Measurements from ENCODE around the gene CRYAB. TPM values are rescaled to one million over a fixed set of nuclear protein-coding genes. Genes with fewer than 3 reads are reported as not detected.
"Not testable (repeated sequence)": the region's sequence is repeated elsewhere in the genome, so short reads cannot be mapped to it uniquely, and the experiment has no call there.

CRYAB gene
- total RNA-seq, 2 donors from 2014 or later = 4,044 to 4,265 TPM

DNA sequence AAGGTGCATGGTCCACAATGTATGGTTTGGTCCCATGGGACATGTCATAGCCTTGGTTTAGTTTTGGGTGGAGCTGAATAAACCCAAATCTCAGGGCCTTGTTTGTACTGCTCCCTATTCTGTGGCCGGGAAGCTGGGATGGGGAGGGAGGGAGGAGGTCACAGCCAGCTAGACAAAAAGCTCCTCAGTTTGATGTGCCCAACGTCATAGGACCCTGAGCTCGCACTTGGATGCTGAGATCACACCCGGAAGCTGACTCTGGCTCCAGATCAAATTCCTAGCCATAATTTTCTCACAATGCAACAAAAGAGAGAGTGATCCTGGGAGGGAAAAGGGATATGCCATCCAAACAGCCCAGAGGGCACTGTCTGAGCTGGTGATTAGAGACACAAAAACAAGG, 2.4 kb upstream of the CRYAB start:
- ATAC-seq (peak; percentile 10 to 48), DNase-seq (peak; percentile 75)
- intact Hi-C loops (cut with DNase I) = no loop called here

DNA sequence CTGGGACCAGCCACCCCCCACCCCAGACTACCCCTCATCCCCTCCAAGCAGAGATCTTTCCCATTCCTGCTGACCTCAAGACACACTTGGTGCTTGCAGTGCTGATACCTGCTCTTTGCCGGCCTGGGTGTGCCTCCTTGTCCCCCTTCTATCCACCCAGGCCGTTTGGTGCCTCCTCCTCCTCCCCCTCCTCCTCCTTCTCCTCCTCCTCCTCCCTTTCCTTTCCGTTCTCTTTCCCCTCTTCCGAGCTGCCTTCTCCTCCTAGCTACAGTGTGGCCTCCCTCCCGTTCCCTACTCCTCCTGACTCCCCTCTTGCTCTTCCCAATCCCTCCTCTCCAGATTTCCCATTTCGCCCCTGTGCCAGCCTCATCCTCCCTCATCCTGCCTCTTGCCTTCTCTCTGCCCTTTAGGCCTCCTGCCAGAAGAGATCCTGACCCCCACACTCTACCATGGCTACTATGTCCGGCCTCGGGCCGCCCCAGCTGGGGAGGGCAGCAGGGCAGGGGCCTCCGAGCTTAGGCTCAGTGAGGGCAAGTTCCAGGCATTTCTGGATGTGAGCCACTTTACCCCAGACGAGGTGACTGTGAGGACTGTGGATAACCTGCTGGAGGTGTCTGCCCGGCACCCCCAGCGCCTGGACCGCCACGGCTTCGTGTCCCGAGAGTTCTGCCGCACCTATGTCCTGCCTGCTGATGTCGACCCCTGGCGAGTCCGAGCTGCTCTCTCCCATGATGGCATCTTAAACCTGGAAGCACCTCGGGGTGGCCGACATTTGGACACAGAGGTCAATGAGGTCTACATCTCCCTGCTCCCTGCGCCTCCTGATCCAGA, 1.7 kb upstream of the CRYAB start:
- no peak for DNase-seq
- intact Hi-C loops (cut with DNase I) = no loop called here
- peak; percentile 13 to 35 for ATAC-seq

DNA sequence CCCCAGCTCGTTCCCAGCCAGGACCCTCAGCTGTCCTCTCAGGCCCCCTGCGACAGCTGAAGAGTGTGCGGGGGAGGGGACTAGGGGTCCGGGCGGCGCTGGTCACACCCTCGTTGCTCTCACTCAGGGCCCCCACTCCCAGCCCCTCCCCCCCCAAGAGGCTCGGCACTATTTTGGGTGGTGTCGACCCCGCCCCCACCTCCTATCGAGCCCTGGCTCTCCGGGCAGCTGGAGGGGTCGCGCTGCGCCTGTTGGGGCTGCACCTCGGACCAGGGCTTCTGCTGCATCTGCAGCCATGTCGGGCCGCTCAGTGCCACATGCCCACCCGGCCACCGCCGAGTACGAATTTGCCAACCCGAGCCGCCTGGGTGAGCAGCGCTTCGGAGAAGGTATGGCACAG, 965 bp upstream of the CRYAB start, which contains the start of gene HSPB2:
TSS of gene HSPB2 (plus strand) at position 200 of the 400 bp plus-strand sequence. CDS start at position 296, 96 bp downstream.
- peak; percentile 33 to 45 for ATAC-seq
- peak; percentile 61 for DNase-seq
- intact Hi-C loops (cut with DNase I) = no loop called here

DNA sequence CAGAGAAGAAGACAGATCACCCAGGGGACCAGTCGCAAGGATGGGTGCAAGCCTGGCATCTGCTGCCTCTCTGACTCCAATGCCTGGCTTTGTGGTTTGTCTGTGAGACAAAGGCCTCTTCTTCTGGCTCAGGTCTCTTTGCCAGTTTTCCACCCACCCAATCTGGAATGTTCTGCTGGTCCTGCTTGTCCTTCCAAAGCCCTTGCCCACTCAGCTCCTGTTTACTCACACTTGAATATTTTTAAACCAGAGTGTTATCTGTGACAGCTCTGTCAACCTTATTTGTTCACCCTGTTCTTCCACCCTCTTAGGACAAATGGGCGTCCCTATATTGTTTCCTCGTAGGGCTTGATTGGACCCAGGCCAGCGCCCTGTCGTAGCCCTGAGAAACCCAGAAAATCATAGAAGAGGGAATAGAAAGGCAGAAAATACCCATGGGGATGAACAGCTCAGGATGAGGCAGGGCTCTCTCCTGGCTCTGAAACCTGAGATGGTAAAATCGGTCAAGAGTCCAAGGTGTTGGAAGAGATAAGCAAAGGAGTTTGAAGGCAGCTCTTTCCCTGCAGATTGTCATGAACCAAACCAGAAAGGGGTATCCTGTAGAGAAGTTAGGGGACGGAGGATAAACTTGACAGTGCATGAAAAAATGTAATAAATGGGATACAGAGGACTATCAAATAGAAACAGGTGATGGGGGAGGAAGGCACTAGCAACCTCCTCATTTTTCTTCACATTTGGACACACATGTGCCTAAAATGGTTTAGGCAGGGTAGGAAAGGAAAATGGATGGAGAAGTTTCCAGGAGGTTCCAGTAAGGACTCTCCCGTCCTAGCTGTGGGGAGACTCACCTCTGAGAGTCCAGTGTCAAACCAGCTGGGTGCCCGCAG, 651 bp downstream of the CRYAB start:
- peak; percentile 42 for DNase-seq
- intact Hi-C loops (cut with DNase I) = no loop called here
- peak; percentile 2 to 24 for ATAC-seq

DNA sequence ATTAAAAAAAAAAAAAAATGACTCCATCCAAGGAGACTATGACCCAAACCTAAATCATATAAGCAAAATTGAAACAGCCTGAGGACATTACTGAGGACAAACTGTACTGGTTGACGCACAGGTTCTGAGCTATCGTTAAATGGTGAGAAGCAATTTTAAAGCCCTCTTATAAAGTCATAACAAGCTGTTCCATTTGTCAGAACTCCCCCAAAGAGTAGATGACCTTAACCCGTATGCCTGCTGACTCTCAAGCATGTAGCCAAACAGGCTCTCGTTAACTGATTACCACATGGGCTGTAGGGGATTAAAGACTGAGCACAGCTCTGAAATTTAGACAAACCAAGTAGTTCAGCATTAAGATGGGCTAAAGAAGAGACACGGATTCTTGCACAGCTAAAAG, 2.2 kb downstream of the CRYAB start:
- intact Hi-C loops (cut with DNase I) = no loop called here
- DNase-seq = no peak
- no peak for ATAC-seq

DNA sequence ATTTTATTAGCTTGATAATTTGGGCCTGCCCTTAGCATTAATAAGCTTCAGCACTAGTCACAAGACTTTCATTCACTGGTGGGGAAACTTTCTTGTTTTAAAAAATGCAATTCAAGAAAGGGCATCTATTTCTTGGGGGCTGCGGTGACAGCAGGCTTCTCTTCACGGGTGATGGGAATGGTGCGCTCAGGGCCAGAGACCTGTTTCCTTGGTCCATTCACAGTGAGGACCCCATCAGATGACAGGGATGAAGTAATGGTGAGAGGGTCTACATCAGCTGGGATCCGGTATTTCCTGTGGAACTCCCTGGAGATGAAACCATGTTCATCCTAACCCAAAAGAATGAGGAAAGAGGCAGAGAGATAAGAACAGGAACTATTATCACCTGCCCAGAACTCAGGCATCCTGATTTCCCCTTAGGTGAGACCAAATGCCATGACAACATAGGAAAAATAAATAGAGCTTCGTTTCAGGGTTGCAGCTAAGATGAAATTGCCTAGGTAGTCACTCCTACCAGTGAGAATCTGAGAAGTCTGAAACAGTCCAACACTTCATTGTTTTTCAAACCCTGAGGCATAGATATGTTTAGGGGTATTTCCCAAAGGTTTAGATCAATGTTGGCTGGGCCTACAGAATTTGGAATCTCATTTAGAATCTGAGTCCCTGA, 2.8 kb downstream of the CRYAB start:
- DNase-seq (no peak), ATAC-seq (no peak)
- intact Hi-C loops (cut with DNase I) = no loop called here

DNA sequence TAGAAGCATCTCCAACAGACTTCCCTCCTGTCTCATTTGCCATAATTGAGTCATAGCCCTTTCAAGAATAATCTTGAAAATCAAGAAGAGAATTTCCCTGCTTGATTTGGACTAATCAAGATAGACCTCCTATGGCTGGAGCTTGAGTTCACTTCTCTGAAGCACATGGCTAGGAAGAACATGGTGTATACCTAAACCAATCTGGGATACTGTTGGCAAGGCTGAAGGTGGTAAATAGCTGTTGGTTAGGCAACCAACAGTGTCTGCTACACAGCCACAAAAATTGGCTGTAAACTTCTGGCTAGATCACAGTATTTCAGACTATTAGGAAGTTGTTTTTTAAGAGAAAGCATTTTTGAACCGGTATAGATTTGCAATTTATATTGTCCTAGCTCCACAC, 4.9 kb downstream of the CRYAB start:
- no peak for DNase-seq
- ATAC-seq = no peak
- intact Hi-C loops (cut with DNase I) = no loop called here

DNA sequence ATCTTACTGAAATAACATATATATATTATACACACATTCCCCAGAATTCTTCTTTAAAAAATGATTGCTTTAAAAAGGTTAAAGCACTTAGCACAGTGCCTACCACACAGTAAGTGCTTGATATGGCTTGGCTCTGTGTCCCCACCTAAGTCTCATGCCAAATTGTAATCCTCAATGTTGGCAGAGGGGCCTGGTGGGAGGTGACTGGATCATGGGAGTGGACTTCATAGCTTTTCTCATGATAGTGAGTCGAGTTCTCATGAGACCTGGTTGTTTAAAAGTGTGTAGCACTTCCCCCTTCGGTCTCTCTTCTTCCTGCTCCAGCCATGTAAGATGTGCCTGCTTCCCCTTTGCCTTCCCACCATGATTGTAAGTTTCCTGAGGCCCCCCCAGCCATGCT, 6.2 kb downstream of the CRYAB start:
- no peak for DNase-seq
- peak; percentile 65 to 80 for ATAC-seq
- intact Hi-C loops (cut with DNase I) = no loop called here

DNA sequence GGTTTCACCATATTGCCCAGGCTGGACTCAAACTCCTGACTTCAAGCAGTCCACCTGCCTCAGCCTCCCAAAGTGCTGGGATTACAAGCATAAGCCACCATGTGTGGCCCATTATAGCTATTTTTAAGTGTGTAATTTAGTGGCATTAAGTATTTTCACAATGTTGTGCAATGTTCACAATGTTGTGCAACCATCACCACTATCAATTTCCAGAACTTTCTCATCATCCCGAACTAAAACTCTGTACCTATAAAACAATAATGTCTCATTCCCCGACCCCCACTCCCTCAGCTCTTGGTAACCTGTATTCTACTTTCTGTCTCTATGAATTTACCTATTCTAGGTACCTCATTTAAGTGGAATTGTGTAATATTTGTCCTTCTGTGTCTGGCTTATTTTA, 24.7 kb downstream of the CRYAB start:
- no peak for DNase-seq
- intact Hi-C loops (cut with DNase I) = no loop called here
- ATAC-seq = no peak

DNA sequence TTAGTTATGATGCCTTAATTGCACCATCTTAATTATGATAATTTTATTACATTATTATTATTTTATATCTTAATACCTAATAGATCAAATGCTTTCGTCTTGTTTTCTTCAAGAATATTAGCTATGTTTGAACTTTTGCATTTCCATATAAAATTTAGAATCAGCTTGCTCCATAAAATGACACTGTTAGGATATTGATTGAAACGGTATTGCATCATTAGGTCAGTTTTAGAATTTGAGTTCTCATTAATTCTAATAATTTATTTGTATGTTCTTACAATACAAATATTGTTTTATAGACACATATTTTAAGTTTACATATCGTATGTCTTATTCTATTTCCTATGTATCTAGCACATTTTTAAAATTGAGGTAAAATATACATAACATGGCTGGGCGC, 25.5 kb downstream of the CRYAB start:
- DNase-seq = no peak
- intact Hi-C loops (cut with DNase I) = no loop called here
- ATAC-seq = no peak

DNA sequence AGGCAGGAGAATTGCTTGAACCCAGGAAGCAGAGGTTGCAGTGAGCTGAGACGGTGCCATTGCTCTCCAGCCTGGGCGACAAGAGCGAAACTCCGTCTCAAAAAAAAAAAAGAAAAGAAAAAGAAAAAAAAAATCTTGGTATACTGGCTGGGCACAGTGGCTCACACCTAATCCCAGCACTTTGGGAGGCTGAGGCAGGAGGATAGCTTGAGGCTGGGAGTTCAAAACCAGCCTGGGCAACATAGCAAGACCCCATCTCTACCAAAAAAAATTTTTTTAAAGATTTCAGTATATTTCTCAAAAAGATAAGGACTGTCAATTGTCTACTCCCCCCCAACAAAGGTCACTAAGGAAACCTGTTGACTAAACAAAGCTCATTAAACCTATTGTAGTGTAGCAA, 26.5 kb downstream of the CRYAB start:
- intact Hi-C loops (cut with DNase I); ATAC-seq: not testable (repeated sequence)

DNA sequence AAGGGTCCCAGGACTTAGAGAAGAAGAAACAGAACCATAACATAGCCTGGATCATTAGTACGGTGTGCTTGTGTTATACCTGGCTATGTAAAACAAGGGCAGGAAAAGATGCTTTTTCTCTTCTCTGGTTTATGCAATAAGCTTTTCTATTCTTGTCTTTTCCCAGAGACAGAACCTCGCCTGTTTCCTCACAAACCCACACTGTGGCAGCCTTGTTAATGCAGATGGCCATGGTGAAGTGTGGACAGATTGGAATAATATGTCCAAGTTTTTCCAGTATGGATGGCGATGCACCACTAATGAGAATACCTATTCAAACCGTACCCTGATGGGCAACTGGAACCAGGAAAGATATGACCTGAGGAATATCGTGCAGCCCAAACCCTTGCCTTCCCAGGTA, 29.4 kb downstream of the CRYAB start:
- no peak for ATAC-seq
- intact Hi-C loops (cut with DNase I) = no loop called here

More for the DNA sequence above, 26.5 kb downstream of the CRYAB start:
- not testable (repeated sequence) for DNase-seq

DNA sequence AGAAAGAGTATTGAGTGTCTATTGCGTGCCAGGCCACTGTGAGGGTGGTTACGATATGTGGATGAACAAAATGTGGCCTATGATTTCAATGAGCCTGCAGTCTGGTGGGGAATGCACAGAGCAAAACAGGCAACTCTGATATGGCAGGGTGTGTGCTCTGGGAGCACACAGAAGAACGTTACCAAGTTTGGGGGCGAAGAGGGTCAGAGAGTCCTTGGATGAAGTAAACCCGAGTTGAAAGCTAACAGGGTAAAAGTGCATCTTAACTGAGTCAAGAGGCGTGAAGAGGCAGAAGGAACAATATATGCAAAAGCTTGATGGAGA, 32.0 kb downstream of the CRYAB start:
- DNase-seq (no peak), ATAC-seq (peak; percentile 2 to 6)
- intact Hi-C loops (cut with DNase I) = loop anchor here (2.0 to 10.0 kb wide), 4 partner anchors 53 to 103 kb away; partner anchors contain the start of gene DIXDC1 (in 1 of the 2)

More for the DNA sequence above, 29.4 kb downstream of the CRYAB start:
- DNase-seq = no peak

DNA sequence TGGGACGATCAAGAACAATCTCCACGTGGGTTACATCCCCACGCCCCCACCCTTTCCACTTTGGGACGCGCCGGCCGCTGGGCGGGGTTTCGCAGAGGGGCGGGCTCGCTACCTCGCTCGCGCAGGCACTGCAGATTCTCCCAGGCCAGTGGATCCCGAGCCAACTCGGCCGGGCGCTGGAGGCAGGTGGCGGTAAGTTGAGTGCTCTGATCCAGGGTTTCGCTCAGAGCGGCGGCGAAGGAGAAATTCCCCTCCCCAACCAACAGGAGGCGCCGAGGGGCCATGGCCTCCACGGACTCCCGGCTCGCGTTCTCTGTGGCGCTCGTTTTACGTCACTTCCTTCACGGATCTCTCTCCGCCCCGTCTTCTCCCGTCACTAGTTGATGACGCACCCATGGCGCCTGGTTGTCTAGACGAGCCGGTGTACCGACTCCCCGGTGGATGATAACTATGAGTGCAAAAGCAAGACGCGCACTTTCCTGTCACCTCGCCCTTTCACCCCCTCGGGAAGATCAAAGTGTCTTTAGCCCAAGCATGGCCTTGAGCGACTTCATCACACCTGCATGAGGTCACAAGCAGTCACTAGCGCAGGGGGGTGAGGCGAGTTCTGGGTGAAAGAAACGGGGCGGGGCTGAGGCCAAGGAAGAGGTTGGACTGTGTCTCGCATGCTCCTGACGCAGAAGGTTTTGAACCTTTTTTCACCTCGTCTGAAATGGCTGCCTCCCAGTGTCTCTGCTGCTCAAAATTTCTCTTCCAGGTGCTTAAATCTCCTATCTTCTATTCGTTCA, 32.5 kb downstream of the CRYAB start, which contains the start of the genes CFAP68 and FDXACB1:
TSS of gene CFAP68 (plus strand) at position 693 of the 788 bp plus-strand sequence. CDS start at position 713, 20 bp downstream.
TSS of gene FDXACB1 (minus strand) at position 317 of the 788 bp plus-strand sequence. CDS start at position 284, 33 bp downstream.
- peak; percentile 97 for DNase-seq
- intact Hi-C loops (cut with DNase I) = loop anchor here (2.0 to 10.0 kb wide), 4 partner anchors 53 to 104 kb away; partner anchors contain the start of gene DIXDC1 (in 1 of the 2)
- ATAC-seq = peak; percentile 96 to 97

DNA sequence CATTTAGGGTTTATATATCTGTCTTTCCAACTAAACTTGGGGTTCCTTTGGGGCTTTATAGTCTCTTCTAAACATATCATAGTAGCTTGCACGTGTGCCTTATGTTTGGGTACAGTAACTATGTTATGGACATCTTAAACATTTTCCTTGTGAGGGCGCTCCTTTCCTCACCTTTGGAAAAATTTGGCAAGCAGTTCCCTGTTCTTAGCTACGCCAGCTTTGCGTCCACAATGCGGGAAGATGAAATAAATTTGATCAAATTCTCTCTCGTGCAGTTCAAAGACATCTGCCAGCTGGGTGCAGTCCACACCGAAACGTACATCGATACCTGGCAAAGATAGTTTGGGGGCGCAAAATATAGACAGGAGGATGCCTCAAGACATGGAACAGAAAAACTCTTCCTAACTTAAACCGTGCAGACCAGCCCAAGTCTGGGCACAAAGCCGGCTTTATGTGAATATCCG, 33.2 kb downstream of the CRYAB start:
- ATAC-seq = peak in 1 of 2 donors; percentile 0
- DNase-seq = no peak
- intact Hi-C loops (cut with DNase I) = loop anchor here (2.0 to 10.0 kb wide), 4 partner anchors 54 to 104 kb away; partner anchors contain the start of gene DIXDC1 (in 1 of the 2)

DNA sequence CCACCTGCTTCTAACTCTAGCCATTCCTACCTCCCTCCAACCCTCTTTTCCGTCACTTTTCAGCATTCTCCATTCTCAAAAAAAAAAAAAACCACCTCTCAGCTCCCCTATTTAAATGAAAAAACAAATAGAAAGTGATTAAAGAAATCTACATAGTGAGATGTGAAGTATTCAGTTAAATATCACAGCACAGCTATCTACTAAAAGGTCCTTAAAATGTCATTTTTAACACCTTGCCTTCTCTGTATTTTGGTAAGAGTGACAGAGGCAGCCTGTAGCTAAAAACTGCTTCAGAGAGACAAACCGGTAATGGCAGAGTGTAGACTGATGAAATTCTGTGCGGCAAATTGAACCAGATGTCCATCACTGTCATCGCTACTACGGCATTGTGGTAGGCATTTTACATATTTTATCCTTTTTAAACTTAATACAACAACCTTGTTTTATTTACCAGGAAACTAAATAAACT, 39.8 kb downstream of the CRYAB start:
- DNase-seq (no peak), ATAC-seq (peak in 1 of 2 donors; percentile 13)
- intact Hi-C loops (cut with DNase I) = loop anchor here in 1 of 2 donors (10.0 kb wide), 2 partner anchors 63 to 103 kb away; partner anchors contain the start of gene DIXDC1

DNA sequence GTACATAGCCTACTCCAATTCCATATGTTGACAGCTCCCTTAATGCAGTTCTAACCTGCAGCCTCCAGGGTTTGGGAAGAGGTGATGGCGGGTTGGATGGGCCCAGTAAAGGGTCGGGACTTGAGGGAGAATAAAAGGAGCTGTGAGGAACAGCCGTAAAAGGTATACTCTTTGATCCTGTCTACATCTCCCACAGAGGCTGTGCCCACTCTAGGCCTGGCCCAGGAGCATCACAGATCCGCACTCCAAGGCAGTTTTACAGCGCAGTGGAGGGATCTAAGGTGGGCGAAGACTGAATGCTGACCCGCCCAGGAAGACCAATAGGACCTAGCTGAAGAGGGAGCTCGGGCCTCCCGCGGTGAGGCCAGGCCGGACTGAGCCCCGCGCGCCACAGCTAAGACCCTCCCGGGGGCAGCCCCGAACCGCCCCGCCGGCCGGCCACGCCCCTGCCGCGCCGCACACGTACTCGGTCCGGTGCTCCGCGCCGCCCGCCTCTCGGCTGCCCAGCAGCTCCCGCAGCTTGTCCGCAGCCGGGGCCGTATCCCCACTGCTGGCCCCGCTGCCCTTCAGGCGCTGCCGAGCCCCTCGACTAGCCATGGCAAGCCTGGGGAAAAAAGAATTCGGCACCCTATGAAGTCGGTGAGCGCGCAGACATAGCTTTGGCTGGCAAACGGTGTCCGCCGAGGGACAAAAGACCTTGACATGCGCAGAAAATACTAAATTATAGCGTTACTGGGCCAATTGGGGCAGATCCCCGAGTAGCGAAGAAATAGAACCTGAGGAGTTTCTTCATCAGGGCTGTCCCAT, 40.5 kb downstream of the CRYAB start, which contains the start of gene ALG9:
TSS of gene ALG9 (minus strand) at position 696 of the 807 bp plus-strand sequence. CDS start at position 597, 99 bp downstream.
- ATAC-seq = peak; percentile 97
- DNase-seq = peak; percentile 86
- intact Hi-C loops (cut with DNase I) = loop anchor here in 1 of 2 donors (10.0 kb wide), 2 partner anchors 64 to 104 kb away; partner anchors contain the start of gene DIXDC1
